ENCODE results near the gene SLC6A3. TPM values are rescaled to one million over a fixed set of nuclear protein-coding genes. Genes with fewer than 3 reads are reported as not detected.

Gene SLC6A3
- polyA plus RNA-seq, 5 donors: 1.3 to 4.4 (median 3.0) TPM

GRCh38 chr5:1409381-1410110 lies 35.7 kb downstream of the SLC6A3 start:
- peak; percentile 10 to 21 for DNase-seq

- no peak for DNase-seq
Measured at GRCh38 chr5:1406681-1407640, 38.3 kb downstream of the SLC6A3 start.

GRCh38 chr5:1405539-1406530 lies 39.4 kb downstream of the SLC6A3 start:
- no peak for DNase-seq

GRCh38 chr5:1405121-1405520 lies 40.1 kb downstream of the SLC6A3 start:
- DNase-seq: no peak

GRCh38 chr5:1404062-1404461 lies 41.2 kb downstream of the SLC6A3 start:
- no peak for DNase-seq

GRCh38 chr5:1402611-1403255 lies 42.5 kb downstream of the SLC6A3 start:
- no peak for DNase-seq

GRCh38 chr5:1401536-1402138 lies 43.6 kb downstream of the SLC6A3 start:
- DNase-seq: no peak

GRCh38 chr5:1400936-1401335 lies 44.3 kb downstream of the SLC6A3 start:
- no peak for DNase-seq

- no peak for DNase-seq
Measured at GRCh38 chr5:1400211-1400855, 44.9 kb downstream of the SLC6A3 start.

- DNase-seq: no peak
Measured at GRCh38 chr5:1399737-1400136, 45.5 kb downstream of the SLC6A3 start.

GRCh38 chr5:1396293-1396816 lies 48.9 kb downstream of the SLC6A3 start:
- DNase-seq: no peak

- no peak for DNase-seq
Measured at GRCh38 chr5:1394881-1395860, 50.1 kb downstream of the SLC6A3 start.

GRCh38 chr5:1393571-1394501 lies 51.4 kb downstream of the SLC6A3 start:
- DNase-seq: no peak

- DNase-seq: no peak
Measured at GRCh38 chr5:1392801-1393565, 52.3 kb downstream of the SLC6A3 start.

GRCh38 chr5:1392261-1392660 lies 53.0 kb downstream of the SLC6A3 start:
- no peak for DNase-seq

GRCh38 chr5:1391691-1392090 lies 53.5 kb downstream of the SLC6A3 start:
- no peak for DNase-seq
